ENCODE measurements around the gene PARP1.
A peak's percentile ranks its signal among the peaks of the same experiment; 100 is the strongest.

Gene PARP1

DNA sequence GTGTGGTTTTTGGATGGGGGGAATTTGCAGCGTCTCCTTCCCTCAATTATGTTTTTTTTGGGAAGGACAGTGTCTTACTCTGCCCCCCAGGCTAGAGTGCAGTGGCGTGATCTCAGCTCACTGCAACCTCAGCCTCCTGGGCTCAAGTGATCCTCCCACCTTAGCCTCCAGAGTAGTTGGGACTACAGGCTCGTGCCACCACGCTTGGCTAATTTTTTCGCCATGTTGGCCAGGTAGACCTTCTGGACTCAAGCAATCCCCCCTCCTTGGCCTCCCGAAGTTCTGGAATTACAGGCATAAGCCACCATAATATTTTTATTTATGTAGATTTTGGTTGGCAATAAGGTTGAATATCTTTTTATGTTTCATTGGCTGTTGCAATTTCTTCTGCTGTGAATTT, 9.5 kb upstream of the PARP1 start:
- Histone ChIP-seq H3K27me3 (ENCODE audit: control insufficient read depth, insufficient read depth, low read length) (peaks cover 15% of the 10 kb centered on the region), H3K36me3 (ENCODE audit: insufficient read depth, low read length) (no peaks in the 10 kb centered on the region), H3K4me1 (ENCODE audit: control insufficient read depth, insufficient read depth, low read length) (peaks cover 4% of the 10 kb centered on the region), H3K4me2 (ENCODE audit: low read length) (no peak overlapping the region), H3K9ac (ENCODE audit: low read depth, low read length) (no peak overlapping the region), H3K4me3 (ENCODE audit: low read length) (no peak overlapping the region), H3K9me3 (replicated peaks; ENCODE audit: low read length) (no peaks in the 10 kb centered on the region)

DNA sequence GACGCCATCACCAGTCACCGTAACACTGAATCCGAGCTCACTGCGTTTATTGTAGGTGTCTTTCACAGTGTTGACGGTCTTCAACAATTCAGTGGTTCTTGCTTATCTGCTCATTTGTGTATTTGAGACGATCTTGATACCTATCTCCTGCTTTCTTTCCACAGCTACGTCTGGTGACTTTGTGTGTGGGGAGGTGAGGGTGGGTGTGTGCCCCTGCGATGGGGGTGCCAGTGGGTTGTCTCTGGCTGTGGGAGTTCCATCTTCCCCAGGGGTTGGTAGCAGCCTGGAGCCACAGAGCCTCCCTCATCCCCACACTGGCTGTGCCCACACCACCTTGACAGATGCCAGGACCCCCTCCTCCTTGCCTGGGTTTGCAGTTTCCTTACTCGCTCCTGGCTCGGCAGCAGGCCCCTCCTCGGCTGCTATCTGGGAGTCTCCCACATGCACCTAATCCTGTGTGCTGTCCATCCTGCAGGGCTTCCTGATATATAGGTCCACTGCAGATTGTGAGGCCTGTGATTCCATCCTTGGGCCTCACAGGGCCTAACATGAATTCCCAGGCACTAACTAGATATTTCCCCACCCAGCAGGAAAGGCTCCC, 6.3 kb upstream of the PARP1 start:
- Histone ChIP-seq H3K4me2 (ENCODE audit: low read length) (no peak overlapping the region), H3K4me3 (ENCODE audit: low read length) (no peak overlapping the region), H3K27me3 (ENCODE audit: control insufficient read depth, insufficient read depth, low read length) (peaks cover 15% of the 10 kb centered on the region), H3K36me3 (ENCODE audit: insufficient read depth, low read length) (no peaks in the 10 kb centered on the region), H3K4me1 (ENCODE audit: control insufficient read depth, insufficient read depth, low read length) (peaks cover under 1% of the 10 kb centered on the region), H3K9ac (ENCODE audit: low read depth, low read length) (no peak overlapping the region), H3K9me3 (replicated peaks; ENCODE audit: low read length) (no peaks in the 10 kb centered on the region)

DNA sequence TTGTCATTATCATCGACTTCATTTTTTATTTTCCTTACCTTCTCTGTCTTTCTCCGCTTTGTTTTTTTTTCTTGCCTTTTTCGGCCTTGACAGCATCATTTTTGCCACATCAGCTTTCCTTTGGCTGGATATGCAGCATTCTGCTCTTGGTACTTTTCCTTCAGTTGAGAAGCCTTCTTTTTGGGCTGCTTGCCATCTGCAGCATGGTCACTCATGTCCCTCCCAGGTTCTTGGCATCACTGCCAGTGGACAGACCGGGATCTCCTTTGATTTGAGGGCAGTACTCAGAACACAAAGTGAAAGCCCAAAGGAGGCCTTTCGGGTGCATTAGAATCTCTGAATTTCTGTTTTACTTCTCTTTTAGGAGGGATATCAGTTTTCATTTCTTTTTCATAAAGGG, 3.7 kb upstream of the PARP1 start:
- no peak overlapping the region for H3K4me2 ChIP-seq (ENCODE audit: low read length)
- H3K36me3 ChIP-seq (ENCODE audit: insufficient read depth, low read length): no peaks in the 10 kb centered on the region
- no peak overlapping the region for H3K4me3 ChIP-seq (ENCODE audit: low read length)
- H3K9me3 ChIP-seq (replicated peaks; ENCODE audit: low read length): no peaks in the 10 kb centered on the region
- peaks cover 12% of the 10 kb centered on the region for H3K27me3 ChIP-seq (ENCODE audit: control insufficient read depth, insufficient read depth, low read length)
- no peak overlapping the region for H3K9ac ChIP-seq (ENCODE audit: low read depth, low read length)
- peaks cover 4% of the 10 kb centered on the region for H3K4me1 ChIP-seq (ENCODE audit: control insufficient read depth, insufficient read depth, low read length)

DNA sequence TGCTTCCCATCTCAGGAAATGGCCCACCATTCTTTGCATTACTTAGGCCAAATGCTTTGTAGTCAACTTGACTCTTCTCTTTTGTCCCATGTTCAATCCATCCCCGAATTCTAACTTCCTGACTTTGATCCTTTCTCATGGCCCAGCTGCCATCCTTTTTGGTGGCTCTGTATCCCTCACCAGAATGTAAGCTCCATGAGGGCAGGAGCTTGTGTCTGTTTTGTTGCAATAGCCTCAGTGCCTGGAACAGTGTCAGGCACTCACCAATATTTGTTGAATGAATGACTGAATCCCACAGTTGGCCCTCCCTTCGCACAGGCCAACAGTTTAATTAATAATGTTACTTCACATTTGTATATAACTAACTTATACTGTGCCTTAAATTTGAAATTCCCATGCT, 3.1 kb upstream of the PARP1 start:
- Histone ChIP-seq H3K4me2 (ENCODE audit: low read length) (no peak overlapping the region), H3K9me3 (replicated peaks; ENCODE audit: low read length) (no peaks in the 10 kb centered on the region), H3K9ac (ENCODE audit: low read depth, low read length) (no peak overlapping the region), H3K4me1 (ENCODE audit: control insufficient read depth, insufficient read depth, low read length) (peaks cover 11% of the 10 kb centered on the region), H3K27me3 (ENCODE audit: control insufficient read depth, insufficient read depth, low read length) (peaks cover 12% of the 10 kb centered on the region), H3K36me3 (ENCODE audit: insufficient read depth, low read length) (no peaks in the 10 kb centered on the region), H3K4me3 (ENCODE audit: low read length) (no peak overlapping the region)

DNA sequence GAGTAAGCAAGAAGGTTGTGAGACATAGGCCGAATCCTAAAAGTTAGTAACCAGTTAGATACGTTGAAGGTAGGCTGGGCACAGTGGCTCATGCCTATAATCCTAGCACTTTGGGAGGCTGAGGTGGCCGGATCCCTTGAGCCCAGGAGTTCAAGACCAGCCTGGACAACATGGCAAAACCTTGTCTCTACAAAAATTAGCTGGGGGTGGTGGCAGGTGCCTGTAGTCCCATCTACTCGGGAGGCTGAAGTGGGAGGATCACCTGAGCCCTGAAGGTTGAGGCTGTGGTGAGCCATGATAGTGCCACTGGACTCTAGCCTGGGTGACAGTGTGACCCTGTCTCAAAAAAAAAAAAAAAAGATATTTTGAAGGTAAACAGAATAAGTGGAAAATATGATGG, 1.5 kb upstream of the PARP1 start:
- no peak overlapping the region for H3K9ac ChIP-seq (ENCODE audit: low read depth, low read length)
- no peaks in the 10 kb centered on the region for H3K36me3 ChIP-seq (ENCODE audit: insufficient read depth, low read length)
- peaks cover 12% of the 10 kb centered on the region for H3K27me3 ChIP-seq (ENCODE audit: control insufficient read depth, insufficient read depth, low read length)
- no peak overlapping the region for H3K4me3 ChIP-seq (ENCODE audit: low read length)
- H3K4me1 ChIP-seq (ENCODE audit: control insufficient read depth, insufficient read depth, low read length): peaks cover 26% of the 10 kb centered on the region
- H3K4me2 ChIP-seq (ENCODE audit: low read length): no peak overlapping the region
- no peaks in the 10 kb centered on the region for H3K9me3 ChIP-seq (replicated peaks; ENCODE audit: low read length)

DNA sequence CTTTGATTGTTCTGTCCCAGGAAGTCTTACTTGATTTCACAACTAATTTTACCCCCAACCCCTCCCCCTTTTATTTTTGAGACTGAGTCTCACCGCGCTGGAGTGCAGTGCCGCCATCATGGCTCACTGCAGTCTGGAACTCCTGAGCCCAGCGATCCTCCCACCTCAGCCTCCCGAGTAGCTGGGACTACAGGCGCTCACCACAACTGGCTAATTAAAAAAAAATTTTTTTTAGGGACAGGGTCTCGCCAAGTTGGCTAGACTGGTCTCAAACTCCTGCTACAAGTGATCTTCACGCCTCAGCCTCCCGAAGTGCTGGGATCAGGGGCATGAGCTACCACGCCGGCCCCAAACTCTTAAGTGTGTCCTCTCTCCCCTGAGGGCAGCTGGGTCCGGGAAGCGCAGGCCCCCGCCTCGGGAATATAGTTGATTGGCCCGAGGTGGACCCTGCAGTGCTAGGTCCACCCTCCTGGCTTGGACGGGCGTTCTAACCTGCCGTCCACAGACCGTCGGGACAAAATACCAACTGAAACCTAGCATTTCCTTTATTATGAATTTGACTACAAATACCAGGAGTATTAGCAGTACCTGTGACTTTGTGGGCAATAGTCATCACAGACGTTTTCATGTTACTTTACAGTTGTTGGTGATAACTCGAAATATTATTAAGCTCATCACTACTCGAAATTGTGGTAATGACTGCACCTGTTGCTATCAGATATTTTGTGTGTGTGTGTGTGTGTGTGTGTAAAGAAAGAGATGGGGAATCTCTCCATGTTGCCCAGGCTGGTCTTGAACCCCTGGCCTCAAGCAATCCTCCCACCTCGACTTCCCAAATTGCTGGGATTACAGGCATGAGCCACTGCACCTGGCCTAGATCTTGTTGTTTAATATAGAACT, 642 bp upstream of the PARP1 start:
- peak overlapping the region; percentile 99 for H3K4me3 ChIP-seq (ENCODE audit: low read length)
- H3K9me3 ChIP-seq (replicated peaks; ENCODE audit: low read length): no peaks in the 10 kb centered on the region
- H3K4me1 ChIP-seq (ENCODE audit: control insufficient read depth, insufficient read depth, low read length): peaks cover 35% of the 10 kb centered on the region
- H3K27me3 ChIP-seq (ENCODE audit: control insufficient read depth, insufficient read depth, low read length): peaks cover 3% of the 10 kb centered on the region
- H3K9ac ChIP-seq (ENCODE audit: low read depth, low read length): peak overlapping the region; percentile 47
- no peaks in the 10 kb centered on the region for H3K36me3 ChIP-seq (ENCODE audit: insufficient read depth, low read length)
- H3K4me2 ChIP-seq (ENCODE audit: low read length): peak overlapping the region; percentile 93

DNA sequence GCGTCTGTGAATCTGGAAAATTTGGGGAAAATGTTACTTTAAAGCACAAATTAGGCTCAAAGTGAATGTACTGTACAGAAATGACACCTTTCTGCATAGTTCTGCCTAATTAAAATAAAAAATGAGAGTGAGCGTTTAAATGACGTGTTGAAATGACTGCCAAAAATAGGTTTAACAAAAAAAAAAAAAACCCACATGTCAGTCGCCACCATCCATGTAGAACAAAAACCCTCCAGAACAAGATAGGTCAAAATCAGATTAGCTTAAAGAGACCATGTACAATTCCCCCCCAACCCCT, 745 bp downstream of the PARP1 start:
- H3K36me3 ChIP-seq (ENCODE audit: insufficient read depth, low read length): peaks cover under 1% of the 10 kb centered on the region
- peak overlapping the region; percentile 87 for H3K9ac ChIP-seq (ENCODE audit: low read depth, low read length)
- no peaks in the 10 kb centered on the region for H3K27me3 ChIP-seq (ENCODE audit: control insufficient read depth, insufficient read depth, low read length)
- peak overlapping the region; percentile 93 for H3K4me2 ChIP-seq (ENCODE audit: low read length)
- H3K9me3 ChIP-seq (replicated peaks; ENCODE audit: low read length): no peaks in the 10 kb centered on the region
- peak overlapping the region; percentile 99 for H3K4me3 ChIP-seq (ENCODE audit: low read length)
- peaks cover 42% of the 10 kb centered on the region for H3K4me1 ChIP-seq (ENCODE audit: control insufficient read depth, insufficient read depth, low read length)

DNA sequence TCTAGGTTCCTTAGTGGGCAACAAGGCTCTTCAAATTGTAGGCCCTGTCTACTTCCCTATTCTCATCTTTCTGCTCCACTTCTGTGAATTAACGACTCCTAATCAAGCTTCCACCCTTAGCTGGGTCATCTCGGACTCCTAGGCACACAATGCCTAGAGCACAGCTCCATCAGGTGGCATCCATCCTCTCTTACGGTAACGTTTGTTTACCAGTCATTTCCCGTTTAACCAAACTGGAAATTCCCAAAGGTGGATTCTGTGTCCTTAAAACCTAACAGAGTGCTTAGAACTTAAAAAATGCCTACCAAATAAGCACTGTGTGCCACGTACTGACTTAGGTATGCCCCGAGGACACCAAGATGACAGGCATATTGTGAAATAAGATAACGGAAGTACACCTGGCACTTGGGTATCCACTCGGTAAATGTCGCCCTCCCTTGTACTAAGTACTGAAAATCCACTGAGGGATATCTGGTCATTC, 1.5 kb downstream of the PARP1 start:
- Histone ChIP-seq H3K9me3 (replicated peaks; ENCODE audit: low read length) (no peaks in the 10 kb centered on the region), H3K27me3 (ENCODE audit: control insufficient read depth, insufficient read depth, low read length) (no peaks in the 10 kb centered on the region), H3K36me3 (ENCODE audit: insufficient read depth, low read length) (peaks cover 8% of the 10 kb centered on the region), H3K4me3 (ENCODE audit: low read length) (peak overlapping the region; percentile 99), H3K4me1 (ENCODE audit: control insufficient read depth, insufficient read depth, low read length) (peaks cover 42% of the 10 kb centered on the region), H3K4me2 (ENCODE audit: low read length) (peak overlapping the region; percentile 93), H3K9ac (ENCODE audit: low read depth, low read length) (peak overlapping the region; percentile 87)

DNA sequence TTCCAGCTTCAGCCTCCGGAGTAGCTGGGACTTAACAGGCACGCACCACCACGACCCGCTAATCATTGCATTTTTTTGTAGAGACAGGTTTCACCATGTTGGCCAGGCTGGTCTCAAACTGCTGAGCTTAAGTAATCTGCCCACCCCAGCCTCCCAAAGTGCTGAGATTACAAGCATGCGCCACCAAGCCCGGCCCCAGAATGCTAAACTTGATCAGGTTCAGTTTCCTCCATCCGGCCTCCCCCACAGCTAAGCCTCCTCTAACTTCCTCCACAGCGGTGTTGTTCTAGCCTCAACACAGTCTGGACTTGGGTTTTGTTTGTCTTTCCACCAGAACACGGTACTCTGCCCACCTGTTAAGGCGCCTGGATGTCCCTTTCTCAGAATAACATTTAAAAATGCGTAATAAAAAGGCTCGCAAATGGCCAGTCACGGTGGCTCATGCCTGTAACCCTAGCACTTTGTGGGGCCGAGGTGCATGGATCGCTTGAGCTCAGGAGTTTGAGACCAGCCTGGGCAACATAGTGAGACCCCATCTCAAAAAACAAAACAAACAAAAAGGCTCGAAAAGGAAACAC, 2.4 kb downstream of the PARP1 start:
- no peaks in the 10 kb centered on the region for H3K9me3 ChIP-seq (replicated peaks; ENCODE audit: low read length)
- peak overlapping the region; percentile 93 for H3K4me2 ChIP-seq (ENCODE audit: low read length)
- H3K36me3 ChIP-seq (ENCODE audit: insufficient read depth, low read length): peaks cover 17% of the 10 kb centered on the region
- H3K4me1 ChIP-seq (ENCODE audit: control insufficient read depth, insufficient read depth, low read length): peaks cover 42% of the 10 kb centered on the region
- H3K9ac ChIP-seq (ENCODE audit: low read depth, low read length): no peak overlapping the region
- peak overlapping the region; percentile 32 for H3K4me3 ChIP-seq (ENCODE audit: low read length)
- H3K27me3 ChIP-seq (ENCODE audit: control insufficient read depth, insufficient read depth, low read length): no peaks in the 10 kb centered on the region

DNA sequence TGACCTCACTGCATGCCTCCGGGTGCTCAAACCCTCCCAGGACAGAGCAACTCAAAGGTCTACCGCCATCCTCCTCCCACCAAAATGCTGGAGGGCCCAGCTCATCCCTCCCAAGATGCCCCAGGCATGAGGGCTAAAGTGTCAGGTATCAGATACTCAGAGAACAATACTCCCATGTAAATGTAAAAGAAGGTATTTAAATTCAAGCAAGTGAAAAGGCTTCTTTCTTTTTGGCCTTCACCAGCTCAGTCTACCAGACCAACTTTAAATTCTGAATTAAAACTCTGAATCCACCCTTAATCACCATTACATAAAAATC, 3.0 kb downstream of the PARP1 start:
- peaks cover 21% of the 10 kb centered on the region for H3K36me3 ChIP-seq (ENCODE audit: insufficient read depth, low read length)
- H3K4me2 ChIP-seq (ENCODE audit: low read length): peak overlapping the region; percentile 93
- H3K4me1 ChIP-seq (ENCODE audit: control insufficient read depth, insufficient read depth, low read length): peaks cover 42% of the 10 kb centered on the region
- H3K27me3 ChIP-seq (ENCODE audit: control insufficient read depth, insufficient read depth, low read length): no peaks in the 10 kb centered on the region
- H3K9me3 ChIP-seq (replicated peaks; ENCODE audit: low read length): no peaks in the 10 kb centered on the region
- H3K4me3 ChIP-seq (ENCODE audit: low read length): no peak overlapping the region
- no peak overlapping the region for H3K9ac ChIP-seq (ENCODE audit: low read depth, low read length)

DNA sequence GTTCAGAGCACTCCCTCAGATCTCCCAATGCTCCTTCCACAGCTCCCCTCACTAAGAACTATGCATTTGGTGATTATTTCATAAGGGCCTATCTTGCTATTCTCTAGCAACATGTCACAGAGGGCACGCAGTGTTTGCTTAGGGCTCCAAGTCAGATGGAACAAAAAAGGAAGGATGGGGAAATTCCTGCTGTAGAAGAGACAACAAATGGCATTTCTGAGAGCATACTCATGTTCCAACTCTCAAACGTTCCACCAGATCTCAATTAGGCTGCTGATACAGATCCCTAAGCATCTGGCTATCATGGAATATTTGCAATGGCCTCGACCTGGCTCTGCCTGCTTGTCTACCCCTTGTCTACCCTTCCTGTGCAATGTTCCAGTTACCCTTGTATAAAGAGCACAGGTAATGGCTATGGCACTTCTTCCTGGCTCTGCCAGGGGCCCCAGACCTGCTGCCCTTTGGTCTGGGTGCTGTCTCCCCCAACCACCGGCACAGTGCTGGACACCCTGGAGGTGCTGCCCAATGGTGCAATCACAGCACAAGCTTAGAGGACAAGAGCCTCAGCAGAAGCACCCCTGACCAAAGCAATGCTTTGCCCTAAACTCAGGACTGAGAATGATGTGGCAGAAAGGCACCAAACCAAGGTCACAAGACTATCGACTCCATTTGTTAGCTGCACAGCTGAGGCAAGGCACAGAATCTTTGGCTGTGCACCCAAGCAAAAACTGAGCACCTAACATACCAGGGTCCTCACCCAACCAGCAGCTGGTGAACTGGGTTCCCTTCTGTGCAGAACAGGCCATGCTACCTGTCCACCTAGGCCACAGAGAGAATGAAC, 3.6 kb downstream of the PARP1 start:
- Histone ChIP-seq H3K9me3 (replicated peaks; ENCODE audit: low read length) (no peaks in the 10 kb centered on the region), H3K4me2 (ENCODE audit: low read length) (peak overlapping the region; percentile 93), H3K27me3 (ENCODE audit: control insufficient read depth, insufficient read depth, low read length) (no peaks in the 10 kb centered on the region), H3K4me1 (ENCODE audit: control insufficient read depth, insufficient read depth, low read length) (peaks cover 42% of the 10 kb centered on the region), H3K9ac (ENCODE audit: low read depth, low read length) (no peak overlapping the region), H3K4me3 (ENCODE audit: low read length) (no peak overlapping the region), H3K36me3 (ENCODE audit: insufficient read depth, low read length) (peaks cover 26% of the 10 kb centered on the region)

Data from skeletal muscle satellite cell (primary cell).